Suppressor macrophage treated with lipopolysaccharide for 1 hour (primary cell): ENCODE results near the gene CCL14.
"Not testable (repeated sequence)": the region's sequence is repeated elsewhere in the genome, so short reads cannot be mapped to it uniquely, and the experiment has no call there.

ENCODE experiments used
- DNase-seq, 3 donors: peaks; one replicate each; pipeline ENCODE4 v3.0.0-alpha.2; 2020 to 2022

The CCL14 gene

DNA sequence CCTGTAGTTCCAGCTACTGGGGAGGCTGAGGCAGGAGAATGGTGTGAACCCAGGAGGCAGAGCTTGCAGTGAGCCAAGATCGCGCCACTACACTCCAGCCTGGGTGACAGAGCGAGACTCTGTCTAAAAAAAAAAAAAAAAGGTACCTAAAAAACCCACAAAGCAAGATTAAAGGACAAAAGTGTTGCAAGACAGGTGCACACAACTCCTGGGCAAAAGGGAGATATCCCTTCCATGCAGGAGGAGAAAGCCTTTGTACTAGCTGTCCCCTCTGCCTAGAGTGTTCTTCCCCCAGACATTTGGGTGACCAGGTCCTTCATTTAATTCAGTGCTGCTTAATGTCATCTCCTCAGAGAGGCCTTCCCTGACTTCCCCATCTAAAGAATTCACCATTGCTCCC lies 48.0 kb downstream of the CCL14 start:
- not testable (repeated sequence) for DNase-seq

DNA sequence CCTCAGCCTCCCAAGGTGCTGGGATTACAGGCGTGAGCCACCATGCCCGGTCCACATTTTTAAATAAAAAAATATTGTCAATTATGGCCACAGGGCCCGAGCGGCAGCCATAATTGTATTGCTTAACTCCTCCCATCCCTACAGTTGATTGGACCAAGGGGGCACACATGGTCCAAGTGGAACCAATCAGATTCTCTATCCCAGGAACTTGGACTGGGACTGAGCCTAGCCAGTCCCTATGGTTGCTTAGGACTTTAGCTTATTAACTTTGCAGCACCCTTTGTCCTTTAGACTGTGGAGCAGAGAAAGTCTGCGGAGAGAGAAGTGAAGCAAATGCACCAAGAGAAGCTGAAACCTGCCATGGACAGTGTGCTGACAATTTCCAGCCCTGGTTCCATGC lies 50.5 kb downstream of the CCL14 start:
- no peak for DNase-seq

DNA sequence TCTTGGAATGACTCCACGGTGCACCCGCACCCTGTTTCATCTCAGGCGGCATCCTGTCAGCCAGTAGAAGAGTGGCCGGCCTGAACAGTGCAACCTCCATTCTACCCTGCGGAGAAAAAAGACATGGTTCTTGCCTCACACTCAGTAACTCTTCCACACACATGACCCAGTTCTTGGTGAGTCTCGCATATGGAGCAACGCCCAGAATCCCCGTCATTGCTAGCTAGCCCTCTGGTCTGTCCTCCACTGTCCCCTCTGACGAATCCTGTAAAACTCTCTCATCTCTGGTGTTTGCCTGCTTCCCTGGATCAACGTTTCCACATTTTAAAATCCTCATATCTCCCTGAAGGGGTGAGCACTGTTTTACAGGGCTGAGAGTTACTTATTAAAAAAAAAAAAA lies 51.8 kb downstream of the CCL14 start:
- no peak for DNase-seq
